ENCODE results near the gene THG1L. TPM values are rescaled to one million over a fixed set of nuclear protein-coding genes. Genes with fewer than 3 reads are reported as not detected.

The THG1L gene
- polyA plus RNA-seq, 2 of the 4 experiments (the other 2 are of a cell fraction) = 36.9 to 45.6 TPM

DNA sequence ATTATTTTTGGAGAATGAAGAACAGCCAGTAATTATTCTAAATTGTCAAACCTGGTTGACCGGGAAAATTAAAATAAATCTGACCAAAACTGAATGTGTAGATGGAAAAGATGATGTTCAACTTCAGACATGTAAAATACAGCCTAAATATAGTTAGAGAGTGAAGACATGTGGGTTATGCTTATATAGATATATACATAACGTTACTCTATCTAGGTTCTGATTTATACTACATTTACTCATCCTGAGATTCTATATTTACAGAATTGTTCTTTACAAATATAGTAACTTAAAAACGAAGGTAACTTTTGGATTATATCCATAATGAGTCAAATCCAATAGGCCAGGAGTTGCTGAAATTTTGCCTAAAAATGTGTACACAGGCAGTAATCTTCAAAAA is 20.8 kb upstream of the THG1L start:
- H3K4me3 ChIP-seq = no peak overlapping the region
- FAIRE-seq (peak; percentile 18), ATAC-seq (no peak), DNase-seq (ENCODE audit: low read depth in 1 of 2, low spot score in 1 of 2) (no peak)
- ChIA-PET CTCF (no interaction called here), POLR2A (interaction anchor here (0.8 kb wide), 1 partner anchor 21 kb away, joined by 3 read pairs; no protein-coding TSS in a partner anchor)
- 55% methylated on average over 3 of the region's 3 CpGs for WGBS (ENCODE audit: missing lambda C conversion rate)
- 0 out of 3 replicates have a peak overlapping the region, but pooled peaks have one; percentile 10 for H3K4me2 ChIP-seq
- TF ChIP-seq ZC3H11A (IDR thresholded peaks at IDR 0.05) (no peak), CEBPB (IDR thresholded peaks at IDR 0.05) (no peak), RAD21 (conservative IDR thresholded peaks at IDR 0.05 in 1 of 2, IDR thresholded peaks at IDR 0.05 in 1 of 2) (no peak)
- no peak overlapping the region for H3K27ac ChIP-seq
- peaks cover 5% of the 10 kb centered on the region; the same call in 2 of the 3 replicates for H3K4me1 ChIP-seq
- H3K9me3 ChIP-seq = no peaks in the 10 kb centered on the region

DNA sequence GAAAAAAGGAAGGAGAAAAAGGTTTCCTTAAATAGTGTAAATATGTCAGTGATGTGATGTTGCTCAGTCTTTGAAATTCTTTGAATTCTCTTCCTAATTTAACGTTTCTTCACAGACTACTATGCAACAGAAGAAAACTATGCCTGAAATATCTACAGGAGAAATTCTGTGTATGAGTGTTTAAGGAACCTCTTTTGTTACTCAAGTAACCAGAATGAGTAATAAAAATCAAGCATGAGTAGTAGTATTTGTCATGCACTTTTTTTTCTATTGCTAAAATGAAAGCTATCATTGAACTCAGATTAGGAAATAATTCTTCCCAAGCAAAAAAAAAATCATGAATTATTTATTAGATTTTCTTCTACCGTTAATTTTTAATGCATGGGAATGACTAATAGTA is 20.3 kb upstream of the THG1L start:
- no peak overlapping the region for H3K4me3 ChIP-seq
- H3K4me2 ChIP-seq = 0 out of 3 replicates have a peak overlapping the region, but pooled peaks have one; percentile 13
- ChIA-PET POLR2A (interaction anchor here (0.8 kb wide), 1 partner anchor 21 kb away, joined by 3 read pairs; no protein-coding TSS in a partner anchor), CTCF (interaction anchor here (1.0 kb wide), 1 partner anchor 96 kb away, joined by 3 read pairs; no protein-coding TSS in a partner anchor)
- peak; percentile 61 for FAIRE-seq
- H3K4me1 ChIP-seq = peaks cover 5% of the 10 kb centered on the region; the same call in 2 of the 3 replicates
- WGBS (ENCODE audit: missing lambda C conversion rate) = 31% methylated on average over 2 of the region's 2 CpGs
- DNase-seq (ENCODE audit: low read depth in 1 of 2, low spot score in 1 of 2) = no peak
- H3K27ac ChIP-seq = no peak overlapping the region
- no peaks in the 10 kb centered on the region for H3K9me3 ChIP-seq
- TF ChIP-seq FOSL2 (IDR thresholded peaks at IDR 0.05) (no peak), FOSL2 (CRISPR knock-in tag; IDR thresholded peaks at IDR 0.05) (0 out of 2 replicates have a peak, but pooled peaks have one; percentile 22), GATA3 (IDR thresholded peaks at IDR 0.05; ENCODE audit: borderline replicate concordance) (no peak), RFX5 (IDR thresholded peaks at IDR 0.05) (no peak), RARB (CRISPR knock-in tag; IDR thresholded peaks at IDR 0.05) (no peak), JUNB (IDR thresholded peaks at IDR 0.05) (0 out of 2 replicates have a peak, but pooled peaks have one; percentile 11), HDAC2 (IDR thresholded peaks at IDR 0.05) (no peak)
- TF ChIP-seq, protein P1, sequence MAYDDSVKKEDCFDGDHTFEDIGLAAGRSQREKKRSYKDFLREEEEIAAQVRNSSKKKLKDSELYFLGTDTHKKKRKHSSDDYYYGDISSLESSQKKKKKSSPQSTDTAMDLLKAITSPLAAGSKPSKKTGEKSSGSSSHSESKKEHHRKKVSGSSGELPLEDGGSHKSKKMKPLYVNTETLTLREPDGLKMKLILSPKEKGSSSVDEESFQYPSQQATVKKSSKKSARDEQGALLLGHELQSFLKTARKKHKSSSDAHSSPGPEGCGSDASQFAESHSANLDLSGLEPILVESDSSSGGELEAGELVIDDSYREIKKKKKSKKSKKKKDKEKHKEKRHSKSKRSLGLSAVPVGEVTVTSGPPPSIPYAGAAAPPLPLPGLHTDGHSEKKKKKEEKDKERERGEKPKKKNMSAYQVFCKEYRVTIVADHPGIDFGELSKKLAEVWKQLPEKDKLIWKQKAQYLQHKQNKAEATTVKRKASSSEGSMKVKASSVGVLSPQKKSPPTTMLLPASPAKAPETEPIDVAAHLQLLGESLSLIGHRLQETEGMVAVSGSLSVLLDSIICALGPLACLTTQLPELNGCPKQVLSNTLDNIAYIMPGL (CRISPR knock-in tag; IDR thresholded peaks at IDR 0.05; ENCODE audit: borderline replicate concordance) = no peak
- TF ChIP-seq, protein P2, sequence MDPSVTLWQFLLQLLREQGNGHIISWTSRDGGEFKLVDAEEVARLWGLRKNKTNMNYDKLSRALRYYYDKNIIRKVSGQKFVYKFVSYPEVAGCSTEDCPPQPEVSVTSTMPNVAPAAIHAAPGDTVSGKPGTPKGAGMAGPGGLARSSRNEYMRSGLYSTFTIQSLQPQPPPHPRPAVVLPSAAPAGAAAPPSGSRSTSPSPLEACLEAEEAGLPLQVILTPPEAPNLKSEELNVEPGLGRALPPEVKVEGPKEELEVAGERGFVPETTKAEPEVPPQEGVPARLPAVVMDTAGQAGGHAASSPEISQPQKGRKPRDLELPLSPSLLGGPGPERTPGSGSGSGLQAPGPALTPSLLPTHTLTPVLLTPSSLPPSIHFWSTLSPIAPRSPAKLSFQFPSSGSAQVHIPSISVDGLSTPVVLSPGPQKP (IDR thresholded peaks at IDR 0.05; ENCODE audit: low read depth, low read length) = no peak
- peak; percentile 36 to 56; a peak in 4 of 6 replicates for ATAC-seq

DNA sequence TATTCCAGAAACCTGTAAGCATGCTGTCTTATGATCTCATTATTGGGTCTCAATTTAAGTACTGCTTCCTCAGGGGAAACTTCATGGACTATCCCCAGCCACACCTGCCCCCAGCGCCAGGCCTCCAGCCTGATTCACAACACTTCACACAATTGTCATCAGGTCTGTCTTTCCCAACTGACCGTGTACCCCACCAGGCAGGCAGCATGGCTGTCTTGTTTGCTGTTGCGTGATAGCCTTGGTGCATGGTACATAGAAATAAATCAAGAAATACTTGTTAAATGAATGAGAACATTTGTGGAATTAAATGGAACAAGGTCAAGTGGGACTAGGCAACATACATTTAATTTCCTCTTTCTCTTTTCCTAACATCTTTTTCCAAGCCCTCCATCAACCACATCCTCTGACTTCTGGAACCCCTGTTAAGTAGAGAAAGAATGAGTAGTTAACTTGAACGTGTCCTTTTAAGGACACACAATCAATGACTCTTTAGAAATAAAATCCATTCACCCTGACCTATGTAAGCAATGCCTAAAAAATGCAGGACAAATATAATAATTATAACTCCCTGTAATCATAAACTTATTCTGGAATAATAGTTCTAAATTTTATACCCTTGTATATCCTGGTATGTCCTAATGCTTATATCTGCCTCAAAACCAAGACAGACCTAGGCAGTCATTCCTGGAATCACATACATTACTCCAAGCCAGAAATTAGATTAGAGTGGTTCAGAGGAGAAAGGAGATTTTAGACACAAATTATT is 17.2 kb upstream of the THG1L start:
- H3K4me1 ChIP-seq = peaks cover 5% of the 10 kb centered on the region; the same call in 2 of the 3 replicates
- WGBS (ENCODE audit: missing lambda C conversion rate) = 82% methylated on average over 4 of the region's 4 CpGs
- H3K27ac ChIP-seq = no peak overlapping the region
- H3K4me2 ChIP-seq = no peak overlapping the region
- no peaks in the 10 kb centered on the region for H3K9me3 ChIP-seq
- no peak for FAIRE-seq
- CTCF ChIA-PET = no interaction called here
- no peak for DNase-seq (ENCODE audit: low read depth in 1 of 2, low spot score in 1 of 2)
- no peak for ATAC-seq
- H3K4me3 ChIP-seq = no peak overlapping the region
- TF ChIP-seq CBX2 (IDR thresholded peaks at IDR 0.05; ENCODE audit: borderline replicate concordance, low read depth) = no peak
- no peak for TF ChIP-seq PHF8 (IDR thresholded peaks at IDR 0.05; ENCODE audit: borderline replicate concordance, low read depth)
- no peak for TF ChIP-seq MAFK (IDR thresholded peaks at IDR 0.05; ENCODE audit: partially characterized antibody)
- TF ChIP-seq POLR2A (IDR thresholded peaks at IDR 0.05; ENCODE audit: low read length) = no peak
- no peak for TF ChIP-seq RCOR1 (IDR thresholded peaks at IDR 0.05; ENCODE audit: low read depth, low read length)
- no peak for TF ChIP-seq HOXB13 (CRISPR knock-in tag; IDR thresholded peaks at IDR 0.05; ENCODE audit: low read depth)
- no peak for TF ChIP-seq BHLHE40 (IDR thresholded peaks at IDR 0.05; ENCODE audit: low read depth, low read length)
- no peak for TF ChIP-seq NPAS2 (CRISPR knock-in tag; IDR thresholded peaks at IDR 0.05; ENCODE audit: borderline replicate concordance)
- no peak for TF ChIP-seq RFX5 (IDR thresholded peaks at IDR 0.05)
- no peak for TF ChIP-seq TP53 (CRISPR knock-in tag; IDR thresholded peaks at IDR 0.05)
- TF ChIP-seq GATA3 (IDR thresholded peaks at IDR 0.05; ENCODE audit: borderline replicate concordance) = no peak
- TF ChIP-seq HOXA7 (CRISPR knock-in tag; IDR thresholded peaks at IDR 0.05) = no peak
- TF ChIP-seq SREBF2 (IDR thresholded peaks at IDR 0.05) = no peak
- TF ChIP-seq HEYL (CRISPR knock-in tag; IDR thresholded peaks at IDR 0.05) = no peak
- TF ChIP-seq ZC3H11A (IDR thresholded peaks at IDR 0.05) = no peak
- TF ChIP-seq CHD2 (IDR thresholded peaks at IDR 0.05; ENCODE audit: low read length, partially characterized antibody) = no peak
- TF ChIP-seq MAZ (IDR thresholded peaks at IDR 0.05; ENCODE audit: borderline replicate concordance, low read depth, low read length) = no peak
- no peak for TF ChIP-seq KDM1A (IDR thresholded peaks at IDR 0.05; ENCODE audit: low read depth)
- TF ChIP-seq, protein P3, sequence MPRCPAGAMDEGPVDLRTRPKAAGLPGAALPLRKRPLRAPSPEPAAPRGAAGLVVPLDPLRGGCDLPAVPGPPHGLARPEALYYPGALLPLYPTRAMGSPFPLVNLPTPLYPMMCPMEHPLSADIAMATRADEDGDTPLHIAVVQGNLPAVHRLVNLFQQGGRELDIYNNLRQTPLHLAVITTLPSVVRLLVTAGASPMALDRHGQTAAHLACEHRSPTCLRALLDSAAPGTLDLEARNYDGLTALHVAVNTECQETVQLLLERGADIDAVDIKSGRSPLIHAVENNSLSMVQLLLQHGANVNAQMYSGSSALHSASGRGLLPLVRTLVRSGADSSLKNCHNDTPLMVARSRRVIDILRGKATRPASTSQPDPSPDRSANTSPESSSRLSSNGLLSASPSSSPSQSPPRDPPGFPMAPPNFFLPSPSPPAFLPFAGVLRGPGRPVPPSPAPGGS (IDR thresholded peaks at IDR 0.05) = no peak
- POLR2A ChIA-PET = no interaction called here

Measured in A549 (cell line).